ENCODE measurements around the gene UCN2. TPM values are rescaled to one million over a fixed set of nuclear protein-coding genes. Genes with fewer than 3 reads are reported as not detected.
A peak's percentile ranks its signal among the peaks of the same experiment; 100 is the strongest.

The UCN2 gene
- polyA plus RNA-seq, 2 of the 4 experiments (the other 2 are of a cell fraction): 4.0 to 15.9 TPM

DNA sequence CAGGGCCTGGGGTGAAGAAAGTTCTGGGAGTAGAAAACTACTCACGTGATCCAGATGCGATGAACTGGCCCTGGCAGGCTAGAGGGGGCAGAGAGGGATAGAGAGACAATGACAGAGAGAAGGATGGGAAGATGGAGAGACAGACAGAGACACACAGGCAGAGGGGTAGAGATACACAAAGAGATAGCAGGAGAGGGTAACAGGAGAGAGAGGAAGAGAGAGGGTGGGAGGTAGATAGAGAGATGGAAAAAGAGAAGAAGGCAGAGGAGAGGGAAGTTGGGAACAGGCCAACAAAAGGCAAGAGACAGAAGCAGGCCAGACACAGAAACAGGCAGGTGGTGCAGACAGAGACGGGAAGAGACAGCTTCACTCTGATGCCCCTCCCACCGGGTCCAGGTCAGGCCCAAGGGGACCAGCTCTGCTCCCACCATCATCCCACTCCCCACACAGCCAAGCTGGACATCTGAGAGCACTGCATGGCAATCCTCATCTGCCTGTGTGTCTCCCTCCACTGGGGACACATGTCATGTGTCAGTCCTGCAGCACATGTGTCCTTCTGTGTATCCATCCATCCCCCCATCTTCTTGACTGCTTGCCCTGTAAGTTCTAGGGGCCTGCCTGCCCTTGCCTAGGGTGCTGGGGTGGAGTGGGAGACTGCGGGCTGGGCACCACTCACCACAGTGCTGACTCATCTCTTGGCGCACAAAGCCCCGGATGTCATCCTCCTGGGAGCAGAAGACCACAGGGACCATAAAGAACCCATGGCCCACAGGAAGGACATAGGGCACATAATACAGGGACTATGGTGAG, 2.2 kb upstream of the UCN2 start (continued):
- no peak for TF ChIP-seq USF2 (IDR thresholded peaks at IDR 0.05)

DNA sequence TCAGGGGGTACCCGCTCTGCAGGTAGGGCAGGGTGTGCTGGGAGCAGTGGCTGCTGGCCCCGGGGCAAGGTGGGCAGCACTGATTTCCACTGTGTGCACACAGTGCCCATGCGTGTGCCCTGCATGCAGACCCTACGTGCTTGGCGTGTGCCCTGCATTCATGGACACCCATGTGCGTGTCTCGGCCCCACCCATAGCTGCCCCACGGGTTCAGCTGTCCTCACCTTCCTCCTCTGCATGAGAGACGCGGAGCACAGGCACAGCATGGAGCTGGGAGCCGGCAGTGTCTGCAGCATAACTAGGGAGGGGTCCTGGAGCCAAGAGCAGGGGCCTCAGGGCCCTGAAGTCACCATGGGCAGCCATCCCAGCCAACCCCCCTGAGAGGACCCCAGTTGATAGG, 1.6 kb upstream of the UCN2 start:
- FAIRE-seq (no peak), ATAC-seq (no peak), DNase-seq (ENCODE audit: low read depth in 1 of 2, low spot score in 1 of 2) (no peak)
- peak overlapping the region; percentile 22; the same call in 1 of the 3 replicates for H3K4me2 ChIP-seq
- WGBS (ENCODE audit: missing lambda C conversion rate): 92% methylated on average over 7 of the region's 11 CpGs
- CTCF ChIA-PET: interaction anchor here (0.6 to 1.2 kb wide), 3 partner anchors 9 to 121 kb away, joined by 3 read pairs; partner anchors contain the start of gene NCKIPSD
- POLR2A ChIA-PET: no interaction called here
- TF ChIP-seq ATOH8 (CRISPR knock-in tag; IDR thresholded peaks at IDR 0.05; ENCODE audit: low read depth): no peak
- no peak for TF ChIP-seq RFX5 (IDR thresholded peaks at IDR 0.05)
- no peak for TF ChIP-seq CEBPB (IDR thresholded peaks at IDR 0.05)
- TF ChIP-seq FOXS1 (CRISPR knock-in tag; IDR thresholded peaks at IDR 0.05): no peak
- no peak for TF ChIP-seq HOXA7 (CRISPR knock-in tag; IDR thresholded peaks at IDR 0.05)
- H3K4me1 ChIP-seq: peaks cover 86% of the 10 kb centered on the region
- no peaks in the 10 kb centered on the region for H3K9me3 ChIP-seq
- H3K4me3 ChIP-seq: no peak overlapping the region
- peak overlapping the region in 1 of 2 experiments; percentile 89; a peak in 3 of 6 replicates for H3K27ac ChIP-seq

GRCh38 chr3:48564667-48565066, 1.1 kb upstream of the UCN2 start:
- DNase-seq (ENCODE audit: low read depth in 1 of 2, low spot score in 1 of 2) (no peak), ATAC-seq (no peak), FAIRE-seq (no peak)
- no peak overlapping the region for H3K4me3 ChIP-seq
- 88% methylated on average over 8 of the region's 11 CpGs for WGBS (ENCODE audit: missing lambda C conversion rate)
- TF ChIP-seq CBX2 (IDR thresholded peaks at IDR 0.05; ENCODE audit: borderline replicate concordance, low read depth) (no peak), EHF (CRISPR knock-in tag; IDR thresholded peaks at IDR 0.05) (no peak), HDAC2 (IDR thresholded peaks at IDR 0.05) (no peak), CBX8 (IDR thresholded peaks at IDR 0.05) (no peak), NFE2L2 (conservative IDR thresholded peaks at IDR 0.05; ENCODE audit: low read length) (no peak), RNF2 (IDR thresholded peaks at IDR 0.05; ENCODE audit: borderline replicate concordance, low read depth) (no peak), PHF8 (IDR thresholded peaks at IDR 0.05; ENCODE audit: borderline replicate concordance, low read depth) (no peak)
- H3K9me3 ChIP-seq: no peaks in the 10 kb centered on the region
- ChIA-PET POLR2A (no interaction called here), CTCF (interaction anchor here (1.0 to 1.6 kb wide), 4 partner anchors 33 to 121 kb away, joined by 3 to 5 read pairs (median 4); partner anchors contain the start of gene NCKIPSD)
- peaks cover 89% of the 10 kb centered on the region for H3K4me1 ChIP-seq
- H3K4me2 ChIP-seq: peak overlapping the region; percentile 22; the same call in 2 of the 3 replicates
- peak overlapping the region; percentile 35 to 89; a peak in 5 of 6 replicates for H3K27ac ChIP-seq

GRCh38 chr3:48564022-48564421, 441 bp upstream of the UCN2 start:
- peak; percentile 20; the same call in 1 of the 2 replicates for TF ChIP-seq BHLHE40 (IDR thresholded peaks at IDR 0.05; ENCODE audit: low read depth, low read length)
- TF ChIP-seq FOSL2 (IDR thresholded peaks at IDR 0.05): no peak; the same call in 1 of the 2 replicates
- TF ChIP-seq FOSL2 (CRISPR knock-in tag; IDR thresholded peaks at IDR 0.05): peak; percentile 72
- TF ChIP-seq JUN (IDR thresholded peaks at IDR 0.05): no peak
- TF ChIP-seq KDM5A (IDR thresholded peaks at IDR 0.05): no peak
- peak overlapping the region; percentile 60 to 89; a peak in 5 of 6 replicates for H3K27ac ChIP-seq
- ChIA-PET POLR2A (interaction anchor here (0.6 kb wide), 1 partner anchor 8 kb away, joined by 4 read pairs; no protein-coding TSS in a partner anchor), CTCF (interaction anchor here (0.6 to 1.6 kb wide), 7 partner anchors 15 to 458 kb away, joined by 3 to 7 read pairs (median 4); partner anchors contain the start of genes NDUFAF3 and SLC26A6)
- H3K4me3 ChIP-seq: no peak overlapping the region
- WGBS (ENCODE audit: missing lambda C conversion rate): no CpG with 5 or more reads among the region's 10 CpGs
- peak overlapping the region; percentile 22 for H3K4me2 ChIP-seq
- FAIRE-seq (no peak), DNase-seq (ENCODE audit: low read depth in 1 of 2, low spot score in 1 of 2) (peak; percentile 52 to 56), ATAC-seq (peak in 1 of 2 experiments; percentile 7; a peak in 1 of 6 replicates)
- no peaks in the 10 kb centered on the region for H3K9me3 ChIP-seq
- peaks cover 92% of the 10 kb centered on the region for H3K4me1 ChIP-seq

All from A549 (cell line).